Trophoblast cell (in vitro differentiated cells and primary cell): ENCODE results near the gene GALNT18.
A peak's percentile ranks its signal among the peaks of the same experiment; 100 is the strongest.

Experiments
- DNase-seq, 2 donors: peaks; one replicate each; pipeline ENCODE4 v3.0.0-alpha.2; 2016
- H2AFZ ChIP-seq: 2 replicates; pipeline ENCODE4 v1.6.1; 2013; ENCODE audit warnings: low read length, moderate library complexity, mild to moderate bottlenecking; ENCODE audit not compliant: insufficient read depth, poor library complexity
- H2AK5ac ChIP-seq: 2 replicates; pipeline ENCODE4 v1.6.1; 2013; ENCODE audit warnings: mild to moderate bottlenecking, low read length
- H2BK120ac ChIP-seq: 2 replicates; pipeline ENCODE4 v1.6.1; 2013; ENCODE audit warnings: low read length, mild to moderate bottlenecking, moderate library complexity; ENCODE audit not compliant: insufficient read depth, poor library complexity
- H2BK12ac ChIP-seq: 2 replicates; pipeline ENCODE4 v1.6.1; 2013; ENCODE audit warnings: mild to moderate bottlenecking, low read length, moderate library complexity
- H2BK5ac ChIP-seq: 2 replicates; pipeline ENCODE4 v1.6.1; 2013; ENCODE audit warnings: low read length, low read depth, moderate library complexity, mild to moderate bottlenecking; ENCODE audit not compliant: poor library complexity
- H3K14ac ChIP-seq: 2 replicates; pipeline ENCODE4 v1.6.1; 2013; ENCODE audit warnings: mild to moderate bottlenecking, low read length
- H3K18ac ChIP-seq: 2 replicates; pipeline ENCODE4 v1.6.1; 2013; ENCODE audit warnings: mild to moderate bottlenecking, low read length
- H3K23ac ChIP-seq: 2 replicates; pipeline ENCODE4 v1.6.1; 2013; ENCODE audit warnings: low read length
- H3K27ac ChIP-seq: 2 replicates; pipeline ENCODE4 v1.5.1; 2013; ENCODE audit warnings: low read depth, mild to moderate bottlenecking, inconsistent platforms, low read length, moderate library complexity
- H3K27me3 ChIP-seq: 2 replicates; pipeline ENCODE4 v1.6.1; 2013; ENCODE audit warnings: inconsistent platforms, mild to moderate bottlenecking, low read length, moderate library complexity; ENCODE audit not compliant: insufficient read depth
- H3K36me3 ChIP-seq, 2 experiments: 1 replicate in 1 of 2; 2 replicates in 1 of 2; pipeline ENCODE4 v1.6.1; 2013; ENCODE audit warnings: low read length in 2 of 2, mild to moderate bottlenecking in 2 of 2, moderate library complexity in 1 of 2; ENCODE audit not compliant: insufficient read depth in 2 of 2, control insufficient read depth in 1 of 2
- H3K4ac ChIP-seq: 2 replicates; pipeline ENCODE4 v1.6.1; 2013; ENCODE audit warnings: low read depth, mild to moderate bottlenecking, low read length, moderate library complexity
- H3K4me1 ChIP-seq, 2 experiments: 1 replicate in 1 of 2; 2 replicates in 1 of 2; pipeline ENCODE4 v1.6.1; 2013; ENCODE audit warnings: low read length in 2 of 2, mild to moderate bottlenecking in 2 of 2, moderate library complexity in 1 of 2; ENCODE audit not compliant: insufficient read depth in 2 of 2, control insufficient read depth in 1 of 2
- H3K4me2 ChIP-seq: 2 replicates; pipeline ENCODE4 v1.6.1; 2013; ENCODE audit warnings: inconsistent platforms, mild to moderate bottlenecking, low read length, moderate library complexity
- H3K4me3 ChIP-seq: 2 replicates; pipeline ENCODE4 v1.5.1; 2013; ENCODE audit warnings: mild to moderate bottlenecking, low read depth, low read length, inconsistent platforms
- H3K79me1 ChIP-seq: one replicate; pipeline ENCODE4 v1.6.1; 2013; ENCODE audit warnings: low read length
- H3K79me2 ChIP-seq: 2 replicates; pipeline ENCODE4 v1.6.1; 2013; ENCODE audit warnings: low read length, mild to moderate bottlenecking; ENCODE audit not compliant: control insufficient read depth, insufficient read depth, poor library complexity
- H3K9ac ChIP-seq: 2 replicates; pipeline ENCODE4 v1.6.1; 2013; ENCODE audit warnings: mild to moderate bottlenecking, low read length
- H3K9me3 ChIP-seq: 2 replicates; pipeline ENCODE4 v1.6.1; 2013; ENCODE audit warnings: low read depth, mild to moderate bottlenecking, control low read depth, inconsistent platforms, low read length; ENCODE audit not compliant: insufficient read depth
- H4K12ac ChIP-seq: 2 replicates; pipeline ENCODE4 v1.6.1; 2013; ENCODE audit warnings: low read depth, mild to moderate bottlenecking, low read length, moderate library complexity
- H4K8ac ChIP-seq: 2 replicates; pipeline ENCODE4 v1.6.1; 2013; ENCODE audit warnings: low read depth, mild to moderate bottlenecking, low read length, moderate library complexity
- H4K91ac ChIP-seq: one replicate; pipeline ENCODE4 v1.6.1; 2013; ENCODE audit warnings: low read depth, mild to moderate bottlenecking, low read length, moderate library complexity
- WGBS: extraction: QIAGEN DNeasy Blood & Tissue Kit; methylation state at CpG from one replicate; pipeline ENCODE4 v1.1.7; 2013; ENCODE audit warnings: missing lambda C conversion rate; ENCODE audit not compliant: insufficient read length, insufficient coverage; ENCODE audit errors: extremely low coverage; 5-methylcytosine and 5-hydroxymethylcytosine counted together

Gene GALNT18

DNA sequence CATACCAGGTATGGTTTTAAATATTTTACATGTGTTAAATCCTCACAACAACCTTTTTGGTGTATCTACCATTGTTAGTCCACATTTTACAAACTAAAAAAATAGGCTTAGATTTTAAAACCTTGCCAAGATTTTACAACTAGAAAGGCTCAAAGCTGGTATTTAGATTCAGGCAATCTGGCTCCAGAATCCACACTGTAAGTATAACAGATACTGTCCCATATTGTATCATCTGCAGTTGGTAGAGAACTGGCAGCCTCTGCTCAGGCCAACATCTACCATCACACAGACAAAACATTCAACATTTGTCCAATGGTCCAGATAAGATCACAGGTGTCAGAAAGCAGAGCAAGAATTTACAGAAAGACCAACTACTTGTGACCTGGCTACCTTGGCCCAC lies 299.7 kb downstream of the GALNT18 start:
- Histone ChIP-seq H3K4me1 (no peaks in the 10 kb centered on the region), H3K4me3 (no peak overlapping the region), H2AK5ac (no peak overlapping the region), H3K79me1 (no peaks in the 10 kb centered on the region), H3K79me2 (no peaks in the 10 kb centered on the region), H3K4ac (no peak overlapping the region), H2BK5ac (no peak overlapping the region), H3K14ac (no peak overlapping the region), H2AFZ (no peak overlapping the region), H3K9ac (no peak overlapping the region), H3K23ac (no peak overlapping the region), H3K36me3 (no peaks in the 10 kb centered on the region), H2BK12ac (no peak overlapping the region), H3K9me3 (peaks cover 2% of the 10 kb centered on the region), H3K27me3 (no peaks in the 10 kb centered on the region), H4K12ac (no peak overlapping the region), H4K91ac (no peak overlapping the region), H3K4me2 (no peak overlapping the region), H2BK120ac (no peak overlapping the region), H4K8ac (no peak overlapping the region), H3K27ac (no peak overlapping the region), H3K18ac (no peak overlapping the region)
- DNase-seq = no peak

DNA sequence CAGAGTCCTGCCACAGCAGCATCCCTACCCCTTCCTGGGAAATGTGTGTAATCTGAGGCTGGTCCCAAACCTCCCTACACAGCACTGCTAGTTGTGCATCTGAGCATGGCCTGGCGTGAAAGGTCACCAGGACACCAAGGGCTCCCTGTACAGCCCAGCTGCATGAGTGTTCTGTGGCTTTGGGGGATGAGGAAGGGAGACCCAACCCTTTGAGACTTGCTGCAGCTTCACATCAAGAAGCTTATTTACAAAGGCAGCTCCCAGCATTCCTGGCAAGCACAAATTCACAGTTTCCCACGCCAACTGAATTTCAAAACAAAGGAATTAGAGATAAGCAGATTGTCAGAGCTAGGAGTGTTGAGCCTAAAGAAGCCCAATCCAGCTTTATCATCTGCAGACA lies 301.0 kb downstream of the GALNT18 start:
- Histone ChIP-seq H3K79me1 (no peaks in the 10 kb centered on the region), H3K4me1 (no peaks in the 10 kb centered on the region), H3K27me3 (no peaks in the 10 kb centered on the region), H3K14ac (no peak overlapping the region), H4K91ac (no peak overlapping the region), H3K18ac (no peak overlapping the region), H2BK120ac (no peak overlapping the region), H3K9ac (no peak overlapping the region), H2AK5ac (no peak overlapping the region), H3K4me3 (no peak overlapping the region), H3K27ac (no peak overlapping the region), H4K12ac (no peak overlapping the region), H3K36me3 (no peaks in the 10 kb centered on the region), H3K79me2 (no peaks in the 10 kb centered on the region), H2AFZ (no peak overlapping the region), H3K23ac (no peak overlapping the region), H3K4me2 (no peak overlapping the region), H3K4ac (no peak overlapping the region), H2BK5ac (no peak overlapping the region), H3K9me3 (peaks cover 2% of the 10 kb centered on the region), H2BK12ac (no peak overlapping the region), H4K8ac (no peak overlapping the region)
- WGBS = no CpG with 5 or more reads among the region's 2 CpGs
- peak in 1 of 2 donors; percentile 27 for DNase-seq

DNA sequence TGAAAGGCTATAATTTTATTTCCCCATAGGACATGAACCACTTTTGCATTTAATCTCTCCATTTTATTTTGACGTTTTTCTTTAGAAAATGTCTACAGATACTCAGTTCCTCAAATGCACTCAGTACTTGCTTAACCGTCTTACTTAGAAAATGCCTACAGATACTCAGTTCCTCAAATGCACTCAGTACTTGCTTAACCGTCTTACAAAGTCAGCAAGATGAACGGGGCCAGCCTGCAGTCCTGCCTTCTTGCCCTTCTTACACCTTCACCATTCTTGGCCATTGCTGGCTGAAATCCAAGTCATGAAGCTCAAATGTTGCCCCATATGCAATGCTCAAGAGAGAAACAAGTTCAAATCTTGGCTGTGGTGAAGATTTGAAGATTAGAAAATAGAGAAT lies 302.8 kb downstream of the GALNT18 start:
- no peaks in the 10 kb centered on the region for H3K79me2 ChIP-seq
- H3K23ac ChIP-seq = no peak overlapping the region
- no peaks in the 10 kb centered on the region for H3K4me1 ChIP-seq
- H3K9me3 ChIP-seq = peaks cover 2% of the 10 kb centered on the region
- H4K8ac ChIP-seq = no peak overlapping the region
- no peak for DNase-seq
- H3K27ac ChIP-seq = no peak overlapping the region
- H3K79me1 ChIP-seq = no peaks in the 10 kb centered on the region
- no peak overlapping the region for H2AK5ac ChIP-seq
- no peaks in the 10 kb centered on the region for H3K36me3 ChIP-seq
- no peak overlapping the region for H4K12ac ChIP-seq
- no peak overlapping the region for H3K14ac ChIP-seq
- H2AFZ ChIP-seq = no peak overlapping the region
- WGBS = no CpG with 5 or more reads among the region's 4 CpGs
- H3K18ac ChIP-seq = no peak overlapping the region
- no peak overlapping the region for H2BK5ac ChIP-seq
- H2BK12ac ChIP-seq = no peak overlapping the region
- H3K4ac ChIP-seq = no peak overlapping the region
- no peak overlapping the region for H2BK120ac ChIP-seq
- H3K9ac ChIP-seq = no peak overlapping the region
- H3K4me2 ChIP-seq = no peak overlapping the region
- no peak overlapping the region for H4K91ac ChIP-seq
- H3K4me3 ChIP-seq = no peak overlapping the region
- no peaks in the 10 kb centered on the region for H3K27me3 ChIP-seq

DNA sequence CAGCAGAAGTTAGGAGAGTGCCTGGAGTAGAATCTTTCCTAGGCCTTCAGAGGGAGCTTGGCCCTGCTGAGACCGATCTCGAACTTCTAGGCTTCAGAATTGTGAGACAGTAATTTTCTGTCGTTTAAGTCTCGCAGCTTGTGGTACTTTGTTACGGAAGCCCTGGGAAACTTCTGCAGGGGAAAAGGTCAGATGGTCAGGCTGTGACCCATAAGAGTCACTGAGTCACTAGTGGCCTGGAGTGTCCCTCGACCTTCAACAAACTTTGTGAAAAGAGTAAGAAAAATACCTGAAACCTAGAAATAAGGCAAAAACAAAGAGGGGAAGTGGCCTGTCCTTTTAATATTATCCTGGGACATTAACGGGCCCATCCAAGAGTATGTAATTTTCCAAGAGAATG lies 303.3 kb downstream of the GALNT18 start:
- Histone ChIP-seq H3K9ac (no peak overlapping the region), H2BK12ac (no peak overlapping the region), H3K79me1 (no peaks in the 10 kb centered on the region), H3K36me3 (no peaks in the 10 kb centered on the region), H2BK5ac (no peak overlapping the region), H2BK120ac (no peak overlapping the region), H3K9me3 (peaks cover 2% of the 10 kb centered on the region), H2AK5ac (no peak overlapping the region), H3K18ac (no peak overlapping the region), H3K4me1 (no peaks in the 10 kb centered on the region), H2AFZ (no peak overlapping the region), H4K91ac (no peak overlapping the region), H3K4ac (no peak overlapping the region), H3K4me2 (no peak overlapping the region), H4K12ac (no peak overlapping the region), H3K79me2 (no peaks in the 10 kb centered on the region), H3K14ac (no peak overlapping the region), H3K4me3 (no peak overlapping the region), H3K27ac (no peak overlapping the region), H4K8ac (no peak overlapping the region), H3K23ac (no peak overlapping the region), H3K27me3 (no peaks in the 10 kb centered on the region)
- WGBS = no CpG with 5 or more reads among the region's 7 CpGs
- no peak for DNase-seq
